ENCODE results near the gene CGB3.

CGB3 gene

GRCh38 chr19:48988286-48988685 lies 35.8 kb downstream of the CGB3 start:
- no peak for DNase-seq (ENCODE audit: low spot score)

GRCh38 chr19:48987323-48987722 lies 36.8 kb downstream of the CGB3 start:
- DNase-seq (ENCODE audit: low spot score), result no peak

GRCh38 chr19:48986211-48986610 lies 37.9 kb downstream of the CGB3 start:
- no peak for DNase-seq (ENCODE audit: low spot score)

GRCh38 chr19:48985711-48986110 lies 38.4 kb downstream of the CGB3 start:
- DNase-seq (ENCODE audit: low spot score), result no peak

- DNase-seq (ENCODE audit: low spot score), result no peak
These were observed 41.9 kb downstream of the CGB3 start for GRCh38 chr19:48982280-48982679.

GRCh38 chr19:48977061-48977460 lies 47.1 kb downstream of the CGB3 start:
- no peak for DNase-seq (ENCODE audit: low spot score)

- DNase-seq (ENCODE audit: low spot score), result no peak
These were observed 47.9 kb downstream of the CGB3 start for GRCh38 chr19:48975947-48976847.
